Prostate gland (tissue), 2 donors: ENCODE measurements around the gene TRIM36.

ENCODE experiments used
- POLR2A ChIP-seq: fragments of 450-650 bp; IDR thresholded peaks from one replicate; pipeline ENCODE4 v1.6.1; 2016; ENCODE audit warnings: antibody characterized with exemption, mild to moderate bottlenecking
- TF ChIP-seq, protein P1 (sequence below), 4 experiments: fragments of 200-600 bp in 2 of 4; fragments of 450-650 bp in 2 of 4; sonication (generic) in 2 of 4; IDR thresholded peaks; 1 replicate in 3 of 4; 2 replicates in 1 of 4; pipeline ENCODE4 v1.5.1; 2016 to 2019; ENCODE audit warnings: antibody characterized with exemption in 4 of 4, mild to moderate bottlenecking in 2 of 4, moderate library complexity in 2 of 4

DNA sequence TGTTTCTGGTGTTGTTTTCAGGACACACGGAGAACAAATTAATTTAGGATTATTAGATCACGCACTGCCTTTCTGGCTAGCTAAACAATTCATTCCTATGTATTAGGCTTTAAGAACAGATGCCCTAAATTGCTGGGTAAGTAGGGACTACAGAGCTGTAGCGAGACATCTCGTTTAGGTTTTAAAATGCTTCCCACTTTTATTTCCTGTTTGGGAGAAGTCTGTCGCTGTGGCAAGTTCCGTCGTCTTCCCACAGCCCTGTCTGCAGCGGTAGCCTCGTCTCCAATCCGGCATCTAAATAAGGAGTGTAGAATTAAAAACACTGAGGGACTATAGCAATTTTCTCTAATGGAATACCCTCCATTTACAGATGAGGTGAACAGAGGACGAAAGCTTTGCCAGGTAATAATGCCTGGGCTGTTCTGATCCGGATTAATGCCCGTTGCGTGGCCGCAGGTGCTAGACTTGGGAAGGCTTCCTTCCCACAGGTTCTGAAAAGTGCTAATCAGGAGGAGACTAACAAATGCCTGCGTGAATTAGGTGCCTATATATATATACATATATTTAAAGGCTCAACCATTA lies 1.3 kb upstream of the TRIM36 start:
- TF ChIP-seq POLR2A: no peak
- TF ChIP-seq, protein P1, sequence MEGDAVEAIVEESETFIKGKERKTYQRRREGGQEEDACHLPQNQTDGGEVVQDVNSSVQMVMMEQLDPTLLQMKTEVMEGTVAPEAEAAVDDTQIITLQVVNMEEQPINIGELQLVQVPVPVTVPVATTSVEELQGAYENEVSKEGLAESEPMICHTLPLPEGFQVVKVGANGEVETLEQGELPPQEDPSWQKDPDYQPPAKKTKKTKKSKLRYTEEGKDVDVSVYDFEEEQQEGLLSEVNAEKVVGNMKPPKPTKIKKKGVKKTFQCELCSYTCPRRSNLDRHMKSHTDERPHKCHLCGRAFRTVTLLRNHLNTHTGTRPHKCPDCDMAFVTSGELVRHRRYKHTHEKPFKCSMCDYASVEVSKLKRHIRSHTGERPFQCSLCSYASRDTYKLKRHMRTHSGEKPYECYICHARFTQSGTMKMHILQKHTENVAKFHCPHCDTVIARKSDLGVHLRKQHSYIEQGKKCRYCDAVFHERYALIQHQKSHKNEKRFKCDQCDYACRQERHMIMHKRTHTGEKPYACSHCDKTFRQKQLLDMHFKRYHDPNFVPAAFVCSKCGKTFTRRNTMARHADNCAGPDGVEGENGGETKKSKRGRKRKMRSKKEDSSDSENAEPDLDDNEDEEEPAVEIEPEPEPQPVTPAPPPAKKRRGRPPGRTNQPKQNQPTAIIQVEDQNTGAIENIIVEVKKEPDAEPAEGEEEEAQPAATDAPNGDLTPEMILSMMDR (IDR thresholded peaks at IDR 0.05): no peak
